ENCODE data around the gene IFNA1.
A peak's percentile ranks its signal among the peaks of the same experiment; 100 is the strongest.

The IFNA1 gene

DNA sequence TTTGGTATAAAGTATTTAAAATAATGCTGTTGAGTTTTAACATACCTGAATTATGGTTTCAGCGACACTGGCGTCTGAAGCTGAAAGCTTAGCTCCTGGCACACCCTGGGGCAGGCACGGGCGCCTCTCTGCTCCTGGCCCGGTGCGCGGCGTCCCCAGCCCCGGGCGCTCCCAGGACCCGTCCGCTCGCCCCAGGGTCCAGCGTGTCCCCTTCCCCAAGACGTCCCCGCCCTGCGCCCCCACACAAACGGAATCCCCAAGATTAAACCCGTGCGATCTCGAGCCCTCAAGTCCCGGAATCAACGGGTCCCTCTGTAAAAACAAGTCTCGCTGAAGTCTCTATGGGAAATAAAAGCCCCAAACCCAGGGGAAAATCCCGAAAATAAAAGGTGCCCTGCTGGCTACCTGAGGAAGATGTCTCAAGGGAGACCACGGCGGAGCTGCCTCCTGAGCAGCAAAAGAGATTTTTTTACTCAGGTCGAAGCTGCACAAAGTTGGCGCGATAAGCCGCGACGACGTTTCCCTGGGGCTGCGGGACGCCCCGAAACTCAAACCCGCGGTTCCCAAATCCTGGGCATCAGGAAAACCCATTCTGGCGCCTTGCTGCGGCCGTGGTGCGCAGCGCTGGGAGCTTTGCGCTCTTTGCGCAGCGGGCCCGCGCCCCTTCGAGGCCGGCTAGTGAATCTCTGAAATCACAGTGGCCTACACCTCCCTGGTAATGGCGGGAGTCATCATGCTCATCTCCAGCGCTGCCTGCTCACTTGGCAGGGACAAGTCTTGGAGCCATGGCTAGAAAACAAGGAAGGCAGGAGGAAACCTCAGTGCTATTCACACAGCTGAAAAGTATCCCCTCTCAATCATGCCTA, 37.6 kb upstream of the IFNA1 start:
- Histone ChIP-seq H3K79me1 (ENCODE audit: low read length) (no peaks in the 10 kb centered on the region), H2BK15ac (replicated peaks; ENCODE audit: low read depth) (no peak overlapping the region), H3K79me2 (ENCODE audit: control insufficient read depth, insufficient read depth, low read length) (no peaks in the 10 kb centered on the region), H3K4ac (ENCODE audit: low read depth, low read length) (no peak overlapping the region), H3K27me3 (ENCODE audit: insufficient read depth, low read length, poor library complexity) (no peaks in the 10 kb centered on the region), H3K18ac (ENCODE audit: low read length) (no peak overlapping the region), H2BK120ac (ENCODE audit: low read depth, low read length) (no peak overlapping the region), H3K23ac (ENCODE audit: low read length) (no peak overlapping the region), H3K4me3 (ENCODE audit: low read length) (peak overlapping the region; percentile 27), H3K56ac (ENCODE audit: low read length) (peak overlapping the region; percentile 66), H4K5ac (ENCODE audit: low read length) (no peak overlapping the region), H2BK5ac (ENCODE audit: low read length) (no peak overlapping the region), H4K8ac (ENCODE audit: low read depth, low read length) (no peak overlapping the region), H3K27ac (ENCODE audit: low read depth, low read length) (no peak overlapping the region), H2AK5ac (ENCODE audit: low read length) (no peak overlapping the region), H3K4me1 (ENCODE audit: control insufficient read depth, low read depth, low read length) (no peaks in the 10 kb centered on the region), H3K36me3 (ENCODE audit: control insufficient read depth, insufficient read depth, low read length) (no peaks in the 10 kb centered on the region), H3K4me2 (ENCODE audit: low read length) (peak overlapping the region; percentile 65), H3K9ac (ENCODE audit: low read length) (peak overlapping the region; percentile 28)
- no CpG with 5 or more reads among the region's 53 CpGs for WGBS (ENCODE audit: extremely low coverage, insufficient coverage, low lambda C conversion rate)
- peak; percentile 67 for DNase-seq

DNA sequence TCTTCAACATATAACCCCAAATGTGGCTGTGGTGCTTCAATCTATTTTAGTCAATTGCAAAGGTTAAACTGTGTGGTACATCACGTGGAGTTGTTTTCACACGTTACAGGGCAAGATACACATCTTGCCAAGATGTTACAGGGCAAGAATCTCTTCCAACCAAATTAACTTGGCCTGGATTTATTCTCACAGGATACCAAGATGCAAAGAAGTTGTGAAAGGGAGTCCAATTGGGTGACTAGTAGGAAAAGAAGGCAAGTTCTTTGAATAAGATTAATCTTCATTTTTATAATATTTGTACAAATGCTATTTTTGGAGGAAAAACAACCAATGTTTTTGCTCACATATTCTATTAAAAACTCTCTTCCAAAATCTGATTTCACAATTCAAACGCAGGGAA, 36.1 kb upstream of the IFNA1 start:
- H3K79me2 ChIP-seq (ENCODE audit: control insufficient read depth, insufficient read depth, low read length), result no peaks in the 10 kb centered on the region
- no peaks in the 10 kb centered on the region for H3K4me1 ChIP-seq (ENCODE audit: control insufficient read depth, low read depth, low read length)
- H3K56ac ChIP-seq (ENCODE audit: low read length), result no peak overlapping the region
- no peak overlapping the region for H2BK15ac ChIP-seq (replicated peaks; ENCODE audit: low read depth)
- H2AK5ac ChIP-seq (ENCODE audit: low read length), result no peak overlapping the region
- no peaks in the 10 kb centered on the region for H3K27me3 ChIP-seq (ENCODE audit: insufficient read depth, low read length, poor library complexity)
- H3K4me3 ChIP-seq (ENCODE audit: low read length), result no peak overlapping the region
- H4K8ac ChIP-seq (ENCODE audit: low read depth, low read length), result no peak overlapping the region
- no peak overlapping the region for H4K5ac ChIP-seq (ENCODE audit: low read length)
- H3K4me2 ChIP-seq (ENCODE audit: low read length), result no peak overlapping the region
- no peaks in the 10 kb centered on the region for H3K36me3 ChIP-seq (ENCODE audit: control insufficient read depth, insufficient read depth, low read length)
- H3K27ac ChIP-seq (ENCODE audit: low read depth, low read length), result no peak overlapping the region
- no CpG with 5 or more reads among the region's 3 CpGs for WGBS (ENCODE audit: extremely low coverage, insufficient coverage, low lambda C conversion rate)
- H3K18ac ChIP-seq (ENCODE audit: low read length), result no peak overlapping the region
- H2BK5ac ChIP-seq (ENCODE audit: low read length), result no peak overlapping the region
- no peak overlapping the region for H2BK120ac ChIP-seq (ENCODE audit: low read depth, low read length)
- H3K4ac ChIP-seq (ENCODE audit: low read depth, low read length), result no peak overlapping the region
- H3K23ac ChIP-seq (ENCODE audit: low read length), result no peak overlapping the region
- H3K9ac ChIP-seq (ENCODE audit: low read length), result no peak overlapping the region
- no peaks in the 10 kb centered on the region for H3K79me1 ChIP-seq (ENCODE audit: low read length)
- no peak for DNase-seq

DNA sequence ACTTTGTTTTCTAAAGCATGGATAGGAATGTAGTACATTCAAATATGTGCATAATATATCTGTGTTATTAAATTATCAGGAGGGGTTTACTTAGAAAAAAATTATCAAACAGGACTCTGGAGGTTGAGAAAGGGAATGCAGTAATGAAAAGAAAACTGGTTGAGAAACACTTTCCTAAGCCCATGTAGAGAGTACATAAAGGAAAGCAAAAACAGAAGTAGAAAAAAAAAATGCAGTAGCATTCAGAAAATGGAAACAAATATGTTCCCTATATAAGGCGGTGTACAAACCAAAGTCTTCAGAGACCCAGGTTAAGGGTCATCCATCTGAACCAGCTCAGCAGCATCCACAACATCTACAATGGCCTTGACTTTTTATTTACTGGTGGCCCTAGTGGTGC, 31.4 kb upstream of the IFNA1 start, which contains the start of gene IFNA8:
TSS of gene IFNA8 (plus strand) at position 301 of the 400 bp plus-strand sequence. CDS start at position 361, 60 bp downstream.
- Histone ChIP-seq H3K23ac (ENCODE audit: low read length) (no peak within 1 kb of the TSS), H3K4me2 (ENCODE audit: low read length) (no peak within 1 kb of the TSS), H4K8ac (ENCODE audit: low read depth, low read length) (no peak within 1 kb of the TSS), H3K36me3 (ENCODE audit: control insufficient read depth, insufficient read depth, low read length) (no peaks in the 10 kb centered on the region), H3K18ac (ENCODE audit: low read length) (no peak within 1 kb of the TSS), H2BK5ac (ENCODE audit: low read length) (no peak within 1 kb of the TSS), H2BK120ac (ENCODE audit: low read depth, low read length) (no peak within 1 kb of the TSS), H3K4ac (ENCODE audit: low read depth, low read length) (no peak within 1 kb of the TSS), H2AK5ac (ENCODE audit: low read length) (no peak within 1 kb of the TSS), H3K4me3 (ENCODE audit: low read length) (no peak within 1 kb of the TSS), H3K4me1 (ENCODE audit: control insufficient read depth, low read depth, low read length) (no peaks in the 10 kb centered on the region), H4K5ac (ENCODE audit: low read length) (no peak within 1 kb of the TSS), H3K56ac (ENCODE audit: low read length) (no peak within 1 kb of the TSS), H3K79me2 (ENCODE audit: control insufficient read depth, insufficient read depth, low read length) (no peaks in the 10 kb centered on the region), H3K79me1 (ENCODE audit: low read length) (no peaks in the 10 kb centered on the region), H3K9ac (ENCODE audit: low read length) (no peak within 1 kb of the TSS), H3K27ac (ENCODE audit: low read depth, low read length) (no peak within 1 kb of the TSS), H2BK15ac (replicated peaks; ENCODE audit: low read depth) (no peak within 1 kb of the TSS), H3K27me3 (ENCODE audit: insufficient read depth, low read length, poor library complexity) (no peaks in the 10 kb centered on the region)
- no CpG with 5 or more reads among the region's 1 CpG for WGBS (ENCODE audit: extremely low coverage, insufficient coverage, low lambda C conversion rate)
- no peak for DNase-seq

DNA sequence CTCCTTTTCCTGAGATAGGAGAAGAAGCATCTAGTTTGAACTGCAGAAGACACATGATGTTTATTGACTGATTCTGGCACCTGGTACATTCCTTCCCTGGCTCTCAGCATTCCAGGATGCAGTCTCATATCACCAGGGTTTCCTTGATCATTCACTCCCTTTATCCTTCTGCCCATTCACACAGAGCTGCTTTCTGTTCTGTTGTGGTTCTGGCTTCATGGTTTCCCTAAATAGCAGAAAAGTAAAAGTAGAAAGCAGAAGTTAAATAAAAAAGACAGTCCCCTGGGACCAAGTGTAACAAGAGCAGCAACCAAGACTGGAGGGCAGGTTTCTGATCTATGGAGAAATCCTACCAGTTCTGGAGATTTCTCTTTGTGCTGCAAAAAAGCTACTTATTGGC, 28.1 kb upstream of the IFNA1 start:
- no peak overlapping the region for H3K4ac ChIP-seq (ENCODE audit: low read depth, low read length)
- H3K36me3 ChIP-seq (ENCODE audit: control insufficient read depth, insufficient read depth, low read length), result no peaks in the 10 kb centered on the region
- H3K4me3 ChIP-seq (ENCODE audit: low read length), result no peak overlapping the region
- no peak overlapping the region for H2BK5ac ChIP-seq (ENCODE audit: low read length)
- no peak overlapping the region for H3K56ac ChIP-seq (ENCODE audit: low read length)
- H2BK120ac ChIP-seq (ENCODE audit: low read depth, low read length), result no peak overlapping the region
- no peak overlapping the region for H3K4me2 ChIP-seq (ENCODE audit: low read length)
- H3K9ac ChIP-seq (ENCODE audit: low read length), result no peak overlapping the region
- H4K5ac ChIP-seq (ENCODE audit: low read length), result no peak overlapping the region
- no peak overlapping the region for H3K18ac ChIP-seq (ENCODE audit: low read length)
- no peaks in the 10 kb centered on the region for H3K79me1 ChIP-seq (ENCODE audit: low read length)
- no peaks in the 10 kb centered on the region for H3K27me3 ChIP-seq (ENCODE audit: insufficient read depth, low read length, poor library complexity)
- H3K27ac ChIP-seq (ENCODE audit: low read depth, low read length), result no peak overlapping the region
- no peaks in the 10 kb centered on the region for H3K4me1 ChIP-seq (ENCODE audit: control insufficient read depth, low read depth, low read length)
- H3K23ac ChIP-seq (ENCODE audit: low read length), result no peak overlapping the region
- H2AK5ac ChIP-seq (ENCODE audit: low read length), result no peak overlapping the region
- H4K8ac ChIP-seq (ENCODE audit: low read depth, low read length), result no peak overlapping the region
- no peaks in the 10 kb centered on the region for H3K79me2 ChIP-seq (ENCODE audit: control insufficient read depth, insufficient read depth, low read length)
- no peak overlapping the region for H2BK15ac ChIP-seq (replicated peaks; ENCODE audit: low read depth)
- no peak for DNase-seq

DNA sequence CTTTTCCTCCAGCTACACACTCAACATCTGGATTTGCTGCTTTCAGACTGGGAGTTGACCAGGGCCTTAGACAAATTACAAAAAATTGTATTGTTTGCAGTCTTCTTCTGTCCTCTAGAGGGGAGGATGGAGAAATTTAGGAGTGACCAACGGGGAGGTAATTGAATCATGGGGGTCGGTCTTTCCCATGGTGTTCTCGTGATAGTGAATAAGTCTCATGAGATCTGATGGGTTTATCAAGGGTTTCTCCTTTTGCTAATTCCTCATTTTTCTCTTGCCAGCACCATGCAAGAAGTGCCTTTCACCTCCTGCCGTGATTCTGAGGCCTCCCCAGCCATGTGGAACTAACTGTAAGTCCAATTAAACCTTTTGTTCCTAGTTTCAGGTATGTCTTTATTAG, 27.1 kb upstream of the IFNA1 start:
- Histone ChIP-seq H3K23ac (ENCODE audit: low read length) (no peak overlapping the region), H4K5ac (ENCODE audit: low read length) (no peak overlapping the region), H3K36me3 (ENCODE audit: control insufficient read depth, insufficient read depth, low read length) (no peaks in the 10 kb centered on the region), H3K4ac (ENCODE audit: low read depth, low read length) (no peak overlapping the region), H3K27me3 (ENCODE audit: insufficient read depth, low read length, poor library complexity) (no peaks in the 10 kb centered on the region), H2AK5ac (ENCODE audit: low read length) (no peak overlapping the region), H2BK120ac (ENCODE audit: low read depth, low read length) (no peak overlapping the region), H4K8ac (ENCODE audit: low read depth, low read length) (no peak overlapping the region), H2BK15ac (replicated peaks; ENCODE audit: low read depth) (no peak overlapping the region), H3K79me1 (ENCODE audit: low read length) (no peaks in the 10 kb centered on the region), H3K4me3 (ENCODE audit: low read length) (no peak overlapping the region), H3K18ac (ENCODE audit: low read length) (no peak overlapping the region), H3K56ac (ENCODE audit: low read length) (no peak overlapping the region), H3K9ac (ENCODE audit: low read length) (no peak overlapping the region), H3K4me2 (ENCODE audit: low read length) (no peak overlapping the region), H3K27ac (ENCODE audit: low read depth, low read length) (no peak overlapping the region), H3K4me1 (ENCODE audit: control insufficient read depth, low read depth, low read length) (no peaks in the 10 kb centered on the region), H3K79me2 (ENCODE audit: control insufficient read depth, insufficient read depth, low read length) (no peaks in the 10 kb centered on the region), H2BK5ac (ENCODE audit: low read length) (no peak overlapping the region)
- no peak for DNase-seq
- no CpG with 5 or more reads among the region's 4 CpGs for WGBS (ENCODE audit: extremely low coverage, insufficient coverage, low lambda C conversion rate)

DNA sequence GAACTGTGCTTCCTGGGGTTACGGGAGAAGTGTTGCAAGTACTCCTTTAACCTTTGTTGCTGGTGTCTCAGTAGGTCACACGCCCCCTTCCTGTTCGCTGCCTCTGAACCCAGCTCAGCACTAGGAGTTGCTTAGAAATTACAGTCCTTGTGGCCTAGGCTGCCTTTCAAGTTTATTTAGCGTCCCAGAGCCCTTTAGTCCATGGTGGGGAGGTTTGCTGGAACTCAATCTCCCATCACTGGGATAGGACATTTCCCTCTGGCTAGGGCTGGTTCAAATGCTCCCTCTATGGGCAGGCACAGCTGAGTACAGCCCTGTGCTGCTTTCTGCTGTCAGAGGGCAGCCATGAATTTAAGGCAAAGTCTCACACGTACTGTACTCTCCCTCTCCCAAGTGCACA, 26.6 kb upstream of the IFNA1 start:
- Histone ChIP-seq H3K4me1 (ENCODE audit: control insufficient read depth, low read depth, low read length) (no peaks in the 10 kb centered on the region), H4K5ac (ENCODE audit: low read length) (no peak overlapping the region), H2BK5ac (ENCODE audit: low read length) (no peak overlapping the region), H3K9ac (ENCODE audit: low read length) (no peak overlapping the region), H3K27me3 (ENCODE audit: insufficient read depth, low read length, poor library complexity) (no peaks in the 10 kb centered on the region), H2BK120ac (ENCODE audit: low read depth, low read length) (no peak overlapping the region), H2AK5ac (ENCODE audit: low read length) (no peak overlapping the region), H2BK15ac (replicated peaks; ENCODE audit: low read depth) (no peak overlapping the region), H3K36me3 (ENCODE audit: control insufficient read depth, insufficient read depth, low read length) (no peaks in the 10 kb centered on the region), H3K18ac (ENCODE audit: low read length) (no peak overlapping the region), H3K79me1 (ENCODE audit: low read length) (no peaks in the 10 kb centered on the region), H3K79me2 (ENCODE audit: control insufficient read depth, insufficient read depth, low read length) (no peaks in the 10 kb centered on the region), H4K8ac (ENCODE audit: low read depth, low read length) (no peak overlapping the region), H3K23ac (ENCODE audit: low read length) (no peak overlapping the region), H3K4me3 (ENCODE audit: low read length) (no peak overlapping the region), H3K56ac (ENCODE audit: low read length) (no peak overlapping the region), H3K4ac (ENCODE audit: low read depth, low read length) (no peak overlapping the region), H3K4me2 (ENCODE audit: low read length) (no peak overlapping the region), H3K27ac (ENCODE audit: low read depth, low read length) (no peak overlapping the region)
- whole genome bisulfite sequencing (ENCODE audit: extremely low coverage, insufficient coverage, low lambda C conversion rate), result no CpG with 5 or more reads among the region's 5 CpGs
- DNase-seq, result peak; percentile 21

All from mesendoderm (in vitro differentiated cells).